HG02759 (cell line): ENCODE results near the gene CD58.
A peak's percentile ranks its signal among the peaks of the same experiment; 100 is the strongest.

Experiments used
- ATAC-seq: cut with Tn5 transposase; IDR thresholded peaks from one replicate; pipeline ENCODE4 v1.9.1; 2021; ENCODE audit warnings: mild to moderate bottlenecking, moderate library complexity; ENCODE audit not compliant: unreplicated experiment

Gene CD58

GRCh38 chr1:116494353-116494692, 76.5 kb downstream of the CD58 start:
- ATAC-seq = no peak

- no peak for ATAC-seq
Observed at GRCh38 chr1:116493484-116494352, 77.1 kb downstream of the CD58 start.

- no peak for ATAC-seq
Observed at GRCh38 chr1:116493036-116493435, 77.8 kb downstream of the CD58 start.

GRCh38 chr1:116492358-116492811, 78.4 kb downstream of the CD58 start:
- no peak for ATAC-seq

- no peak for ATAC-seq
Observed at GRCh38 chr1:116491700-116492357, 79.0 kb downstream of the CD58 start.

- ATAC-seq = no peak
Observed at GRCh38 chr1:116490588-116490987, 80.2 kb downstream of the CD58 start.

GRCh38 chr1:116489231-116489697, 81.6 kb downstream of the CD58 start:
- ATAC-seq = peak; percentile 63

GRCh38 chr1:116488071-116488470, 82.8 kb downstream of the CD58 start:
- no peak for ATAC-seq

GRCh38 chr1:116487583-116487982, 83.2 kb downstream of the CD58 start:
- ATAC-seq = no peak

- ATAC-seq = no peak
Observed at GRCh38 chr1:116487031-116487430, 83.8 kb downstream of the CD58 start.

GRCh38 chr1:116486424-116486823, 84.4 kb downstream of the CD58 start:
- ATAC-seq = no peak

- ATAC-seq = no peak
Observed at GRCh38 chr1:116485976-116486375, 84.8 kb downstream of the CD58 start.

GRCh38 chr1:116485071-116485735, 85.6 kb downstream of the CD58 start:
- peak; percentile 84 for ATAC-seq

GRCh38 chr1:116483481-116484309, 87.1 kb downstream of the CD58 start:
- ATAC-seq = no peak

GRCh38 chr1:116482490-116482889, 88.3 kb downstream of the CD58 start:
- no peak for ATAC-seq

GRCh38 chr1:116481934-116482333, 88.9 kb downstream of the CD58 start:
- no peak for ATAC-seq

- no peak for ATAC-seq
Observed at GRCh38 chr1:116478621-116479020, 92.2 kb downstream of the CD58 start.

GRCh38 chr1:116477429-116477828, 93.4 kb downstream of the CD58 start:
- ATAC-seq = no peak

GRCh38 chr1:116476321-116476720, 94.5 kb downstream of the CD58 start:
- no peak for ATAC-seq

- no peak for ATAC-seq
Observed at GRCh38 chr1:116475850-116476218, 95.0 kb downstream of the CD58 start.
